ENCODE measurements around the gene MRPL28. TPM values are rescaled to one million over a fixed set of nuclear protein-coding genes. Genes with fewer than 3 reads are reported as not detected.
"Not testable (repeated sequence)": the region's sequence is repeated elsewhere in the genome, so short reads cannot be mapped to it uniquely, and the experiment has no call there.

MRPL28 gene
- total RNA-seq, 4 donors from 2014 or later = 55.1 to 70.8 (median 61.6) TPM

DNA sequence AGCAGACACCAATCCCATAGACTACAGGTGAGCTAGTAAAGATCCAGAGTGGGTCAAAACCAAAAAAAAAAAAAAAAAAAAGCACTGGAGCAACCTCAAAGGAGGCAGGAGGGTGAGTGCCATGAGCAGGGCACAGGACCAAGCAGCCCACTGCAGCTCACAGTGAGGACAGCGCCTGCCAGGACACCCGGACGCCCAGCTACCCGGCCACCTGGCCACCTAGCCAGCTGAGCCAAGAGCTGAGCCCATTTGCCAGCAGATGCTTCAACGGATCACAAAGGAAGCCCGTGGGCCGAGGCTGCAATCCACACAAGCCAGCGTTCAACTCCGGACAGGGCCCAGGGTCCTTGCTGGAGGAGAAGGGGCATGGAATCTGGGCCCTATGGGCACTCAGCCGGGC lies 32.9 kb downstream of the MRPL28 start:
- TF ChIP-seq POLR2A (IDR thresholded peaks at IDR 0.05) = no peak
- TF ChIP-seq, protein P1, sequence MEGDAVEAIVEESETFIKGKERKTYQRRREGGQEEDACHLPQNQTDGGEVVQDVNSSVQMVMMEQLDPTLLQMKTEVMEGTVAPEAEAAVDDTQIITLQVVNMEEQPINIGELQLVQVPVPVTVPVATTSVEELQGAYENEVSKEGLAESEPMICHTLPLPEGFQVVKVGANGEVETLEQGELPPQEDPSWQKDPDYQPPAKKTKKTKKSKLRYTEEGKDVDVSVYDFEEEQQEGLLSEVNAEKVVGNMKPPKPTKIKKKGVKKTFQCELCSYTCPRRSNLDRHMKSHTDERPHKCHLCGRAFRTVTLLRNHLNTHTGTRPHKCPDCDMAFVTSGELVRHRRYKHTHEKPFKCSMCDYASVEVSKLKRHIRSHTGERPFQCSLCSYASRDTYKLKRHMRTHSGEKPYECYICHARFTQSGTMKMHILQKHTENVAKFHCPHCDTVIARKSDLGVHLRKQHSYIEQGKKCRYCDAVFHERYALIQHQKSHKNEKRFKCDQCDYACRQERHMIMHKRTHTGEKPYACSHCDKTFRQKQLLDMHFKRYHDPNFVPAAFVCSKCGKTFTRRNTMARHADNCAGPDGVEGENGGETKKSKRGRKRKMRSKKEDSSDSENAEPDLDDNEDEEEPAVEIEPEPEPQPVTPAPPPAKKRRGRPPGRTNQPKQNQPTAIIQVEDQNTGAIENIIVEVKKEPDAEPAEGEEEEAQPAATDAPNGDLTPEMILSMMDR (IDR thresholded peaks at IDR 0.05) = no peak
- WGBS, 2 donors = 73 to 86% methylated on average over 10 of the region's 10 CpGs

GRCh38 chr16:336269-336668 lies 34.1 kb downstream of the MRPL28 start:
- intact Hi-C loops (cut with DNase I; ENCODE audit: low total_unique reads) = no loop called here
- TF ChIP-seq, protein P1 (IDR thresholded peaks at IDR 0.05) = no peak
- TF ChIP-seq POLR2A (IDR thresholded peaks at IDR 0.05) = no peak
- no peak for DNase-seq (ENCODE audit: low spot score in 2 of 2)
- WGBS, 2 donors = 81 to 88% methylated on average over 11 of the region's 11 CpGs
- no peak overlapping the region for H3K4me3 ChIP-seq (ENCODE audit: low read depth, poor library complexity, severe bottlenecking)

More for the DNA sequence above, 32.9 kb downstream of the MRPL28 start:
- DNase-seq (ENCODE audit: low spot score in 2 of 2) = no peak
- H3K4me3 ChIP-seq (ENCODE audit: low read depth, poor library complexity, severe bottlenecking) = no peak overlapping the region
- intact Hi-C loops (cut with DNase I; ENCODE audit: low total_unique reads) = no loop called here

DNA sequence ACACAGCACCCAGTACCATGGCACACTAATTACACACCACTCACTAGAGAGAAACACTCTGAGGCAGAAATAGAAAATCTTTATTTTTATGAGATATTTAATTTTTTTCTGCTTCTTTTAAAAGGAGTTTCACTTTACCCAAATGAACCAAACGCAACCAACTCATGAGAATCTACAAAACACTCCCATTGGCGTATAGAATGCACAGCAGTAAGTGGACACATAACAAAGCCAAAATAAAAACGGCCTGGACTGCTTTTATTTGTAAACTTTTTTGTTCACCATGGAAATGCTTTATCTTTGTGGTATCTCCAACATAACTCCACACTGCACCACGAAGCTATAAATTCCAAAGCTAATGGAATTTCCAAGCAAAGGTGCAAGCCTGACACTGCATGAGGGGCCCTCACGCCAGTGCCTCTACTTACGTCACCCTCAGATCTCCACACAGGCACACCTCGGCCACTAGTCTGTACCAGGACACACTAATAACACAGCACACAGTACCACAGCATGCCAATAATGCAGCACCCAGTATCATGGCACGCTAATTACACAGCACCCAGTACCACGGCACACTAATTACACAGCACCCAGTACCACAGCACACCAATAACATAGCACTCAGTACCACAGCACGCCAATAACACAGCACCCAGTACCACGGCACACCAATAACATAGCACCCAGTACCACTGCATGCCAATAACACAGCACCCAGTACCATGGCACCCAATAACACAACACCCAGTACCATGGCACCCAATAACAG lies 35.3 kb downstream of the MRPL28 start:
- H3K4me3 ChIP-seq (ENCODE audit: low read depth, poor library complexity, severe bottlenecking); intact Hi-C loops (cut with DNase I; ENCODE audit: low total_unique reads); DNase-seq (ENCODE audit: low spot score in 2 of 2): not testable (repeated sequence)
- 87 to 88% methylated on average over 11 of the region's 11 CpGs for WGBS, 2 donors

DNA sequence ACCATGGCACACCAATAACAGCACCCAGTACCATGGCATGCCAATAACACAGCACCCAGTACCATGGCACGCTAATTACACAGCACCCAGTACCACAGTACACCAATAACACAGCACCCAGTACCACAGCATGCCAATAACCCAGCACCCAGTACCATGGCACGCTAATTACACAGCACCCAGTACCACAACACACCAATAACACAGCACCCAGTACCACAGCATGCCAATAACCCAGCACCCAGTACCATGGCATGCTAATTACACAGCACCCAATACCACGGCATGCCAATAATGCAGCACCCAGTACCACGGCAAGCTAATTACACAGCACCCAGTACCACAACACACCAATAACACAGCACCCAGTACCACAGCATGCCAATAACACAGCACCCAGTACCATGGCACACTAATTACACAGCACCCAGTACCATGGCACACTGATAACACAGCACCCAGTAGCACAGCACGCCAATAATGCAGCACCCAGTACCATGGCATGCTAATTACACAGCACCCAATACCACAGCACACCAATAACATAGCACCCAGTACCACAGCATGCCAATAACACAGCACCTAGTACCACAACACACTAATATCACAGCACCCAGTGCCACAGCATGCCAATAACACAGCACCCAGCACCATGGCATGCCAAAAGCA lies 36.0 kb downstream of the MRPL28 start:
- WGBS, 2 donors = 86 to 98% methylated on average over 5 of the region's 5 CpGs
- intact Hi-C loops (cut with DNase I; ENCODE audit: low total_unique reads); DNase-seq (ENCODE audit: low spot score in 2 of 2); H3K4me3 ChIP-seq (ENCODE audit: low read depth, poor library complexity, severe bottlenecking): not testable (repeated sequence)

DNA sequence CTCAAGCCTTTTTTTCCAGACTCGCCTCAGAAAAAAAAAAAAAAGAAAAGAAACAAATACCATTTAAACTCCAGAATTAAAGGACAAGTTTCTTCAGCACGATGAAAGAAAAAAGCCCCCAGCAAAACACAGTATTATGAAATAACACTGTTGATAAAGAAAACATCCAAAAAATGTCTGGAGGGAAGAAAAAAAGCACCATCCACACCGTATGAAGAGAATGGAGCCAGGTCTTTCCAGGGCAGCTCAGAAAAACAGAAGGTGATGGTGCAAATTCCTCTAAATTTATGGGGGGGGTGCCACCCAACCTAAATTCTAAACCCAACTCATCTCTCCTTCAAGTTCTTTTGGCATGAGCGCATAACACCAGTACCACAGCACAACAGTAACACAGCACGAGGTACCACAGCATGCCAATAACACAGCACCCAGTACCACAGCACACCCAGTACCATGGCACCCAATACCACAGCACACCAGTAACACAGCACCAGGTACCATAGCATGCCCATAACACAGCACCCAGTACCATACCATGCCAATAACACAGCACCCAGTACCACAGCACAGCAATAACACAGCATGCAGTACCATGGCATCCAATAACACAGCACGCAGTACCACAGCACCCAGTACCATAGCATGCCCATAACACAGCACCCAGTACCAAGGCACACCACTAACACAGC lies 36.8 kb downstream of the MRPL28 start:
- 77 to 83% methylated on average over 6 of the region's 6 CpGs for WGBS, 2 donors
- no peak for DNase-seq (ENCODE audit: low spot score in 2 of 2)
- H3K4me3 ChIP-seq (ENCODE audit: low read depth, poor library complexity, severe bottlenecking) = no peak overlapping the region
- intact Hi-C loops (cut with DNase I; ENCODE audit: low total_unique reads) = no loop called here
- TF ChIP-seq, protein P1 (IDR thresholded peaks at IDR 0.05) = no peak
- no peak for TF ChIP-seq POLR2A (IDR thresholded peaks at IDR 0.05)

DNA sequence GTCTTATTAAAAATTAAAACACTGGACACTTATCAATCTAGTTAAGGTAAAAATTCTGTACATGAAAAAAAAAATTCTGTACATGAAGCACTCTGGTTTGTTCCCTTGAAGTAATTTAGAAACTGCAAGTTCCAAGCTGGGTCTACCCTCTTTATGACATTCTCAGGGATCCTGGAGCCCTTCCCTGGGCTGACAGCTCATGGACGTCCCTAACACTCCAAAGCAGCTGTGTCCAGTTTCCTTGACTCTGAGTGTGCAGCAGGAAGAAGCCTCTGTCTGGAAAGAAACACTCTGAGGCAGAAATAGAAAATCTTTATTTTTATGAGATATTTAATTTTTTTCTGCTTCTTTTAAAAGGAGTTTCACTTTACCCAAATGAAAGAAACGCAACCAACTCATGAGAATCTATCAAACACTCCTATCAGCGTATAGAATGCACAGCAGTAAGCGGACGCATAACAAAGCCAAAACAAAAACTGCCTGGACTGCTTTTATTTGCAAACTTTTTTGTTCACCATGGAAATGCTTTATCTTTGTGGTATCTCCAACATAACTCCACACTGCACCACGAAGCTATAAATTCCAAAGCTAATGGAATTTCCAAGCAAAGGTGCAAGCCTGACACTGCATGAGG lies 39.0 kb downstream of the MRPL28 start:
- H3K4me3 ChIP-seq (ENCODE audit: low read depth, poor library complexity, severe bottlenecking); intact Hi-C loops (cut with DNase I; ENCODE audit: low total_unique reads); DNase-seq (ENCODE audit: low spot score in 2 of 2): not testable (repeated sequence)
- 58 to 67% methylated on average over 6 of the region's 6 CpGs for WGBS, 2 donors

DNA sequence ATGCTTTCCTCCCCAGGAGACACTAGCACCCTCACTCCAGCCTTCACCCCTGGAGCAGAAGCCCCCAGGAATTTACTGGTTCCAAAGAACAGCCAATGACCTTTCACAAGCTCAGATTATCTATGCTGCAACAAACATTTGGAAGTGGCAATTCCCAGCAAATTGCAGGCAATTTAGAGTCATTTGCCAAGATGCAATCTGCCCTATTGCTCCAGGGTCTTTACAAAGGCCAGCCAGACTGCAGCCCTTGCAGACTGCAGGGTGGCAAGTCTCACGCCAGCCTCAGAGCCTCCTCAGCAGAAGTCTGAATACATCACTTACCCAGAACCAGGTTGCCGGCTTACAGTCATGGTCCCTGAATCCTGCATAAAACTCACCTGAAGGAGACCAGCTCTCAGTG lies 39.6 kb downstream of the MRPL28 start:
- no peak for DNase-seq (ENCODE audit: low spot score in 2 of 2)
- H3K4me3 ChIP-seq (ENCODE audit: low read depth, poor library complexity, severe bottlenecking) = no peak overlapping the region
- 78 to 79% methylated on average over 2 of the region's 2 CpGs for WGBS, 2 donors
- intact Hi-C loops (cut with DNase I; ENCODE audit: low total_unique reads) = no loop called here
- no peak for TF ChIP-seq POLR2A (IDR thresholded peaks at IDR 0.05)
- TF ChIP-seq, protein P1 (IDR thresholded peaks at IDR 0.05) = no peak
